GM21360 (cell line): ENCODE measurements around the gene KLK11.

Experiments used
- ATAC-seq: cut with Tn5 transposase; IDR thresholded peaks from one replicate; pipeline ENCODE4 v1.9.1; 2021; ENCODE audit warnings: mild to moderate bottlenecking, moderate library complexity; ENCODE audit not compliant: unreplicated experiment

KLK11 gene

GRCh38 chr19:50974702-50975556 is 51.5 kb downstream of the KLK11 start:
- ATAC-seq: no peak

- no peak for ATAC-seq
Observed at GRCh38 chr19:50972795-50973376, 53.5 kb downstream of the KLK11 start.
